HG03354 (cell line): ENCODE measurements around the gene CHD2.
A peak's percentile ranks its signal among the peaks of the same experiment; 100 is the strongest.
"Not testable (repeated sequence)": the region's sequence is repeated elsewhere in the genome, so short reads cannot be mapped to it uniquely, and the experiment has no call there.

Experiments
- ATAC-seq: cut with Tn5 transposase; IDR thresholded peaks from one replicate; pipeline ENCODE4 v1.9.1; 2021; ENCODE audit warnings: mild to moderate bottlenecking; ENCODE audit not compliant: unreplicated experiment, poor library complexity, severe bottlenecking

The CHD2 gene

DNA sequence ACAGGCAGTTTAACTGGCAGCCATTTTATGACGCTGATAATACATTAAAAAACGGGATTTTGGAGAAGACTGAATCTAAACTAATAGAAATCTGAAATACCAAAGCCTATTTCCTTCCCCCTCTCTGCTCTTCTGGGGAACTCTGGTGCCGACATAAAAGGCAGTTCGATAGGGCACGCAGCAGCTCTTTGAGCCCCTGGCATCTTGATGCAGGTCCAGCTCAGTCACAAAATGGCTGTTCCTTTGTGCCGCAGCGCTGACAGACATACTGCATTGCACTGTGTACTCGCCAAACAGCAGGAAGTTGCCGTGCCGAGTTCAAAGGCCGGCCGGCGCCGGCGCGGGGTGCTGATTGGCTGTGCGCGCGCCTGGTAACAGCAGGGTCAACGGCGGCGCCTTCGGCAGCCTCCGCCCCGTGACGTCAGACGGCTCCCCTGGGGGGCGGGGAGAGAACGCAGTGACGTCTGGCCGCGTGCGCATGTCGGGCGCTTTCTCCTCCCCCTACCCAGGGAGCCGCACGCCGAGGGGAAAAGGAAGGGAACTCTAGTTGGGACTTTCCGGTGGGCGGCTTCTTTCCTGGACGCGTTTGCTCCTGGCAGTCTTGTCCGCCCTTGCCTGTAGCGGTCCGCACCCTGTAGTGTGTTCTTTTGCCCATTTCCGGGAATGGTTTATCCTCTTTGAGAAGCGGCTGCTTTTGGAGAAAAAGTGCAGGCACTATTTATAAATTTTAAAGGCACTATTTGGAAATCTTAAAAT, 4.0 kb downstream of the CHD2 start:
- ATAC-seq: peak; percentile 80

DNA sequence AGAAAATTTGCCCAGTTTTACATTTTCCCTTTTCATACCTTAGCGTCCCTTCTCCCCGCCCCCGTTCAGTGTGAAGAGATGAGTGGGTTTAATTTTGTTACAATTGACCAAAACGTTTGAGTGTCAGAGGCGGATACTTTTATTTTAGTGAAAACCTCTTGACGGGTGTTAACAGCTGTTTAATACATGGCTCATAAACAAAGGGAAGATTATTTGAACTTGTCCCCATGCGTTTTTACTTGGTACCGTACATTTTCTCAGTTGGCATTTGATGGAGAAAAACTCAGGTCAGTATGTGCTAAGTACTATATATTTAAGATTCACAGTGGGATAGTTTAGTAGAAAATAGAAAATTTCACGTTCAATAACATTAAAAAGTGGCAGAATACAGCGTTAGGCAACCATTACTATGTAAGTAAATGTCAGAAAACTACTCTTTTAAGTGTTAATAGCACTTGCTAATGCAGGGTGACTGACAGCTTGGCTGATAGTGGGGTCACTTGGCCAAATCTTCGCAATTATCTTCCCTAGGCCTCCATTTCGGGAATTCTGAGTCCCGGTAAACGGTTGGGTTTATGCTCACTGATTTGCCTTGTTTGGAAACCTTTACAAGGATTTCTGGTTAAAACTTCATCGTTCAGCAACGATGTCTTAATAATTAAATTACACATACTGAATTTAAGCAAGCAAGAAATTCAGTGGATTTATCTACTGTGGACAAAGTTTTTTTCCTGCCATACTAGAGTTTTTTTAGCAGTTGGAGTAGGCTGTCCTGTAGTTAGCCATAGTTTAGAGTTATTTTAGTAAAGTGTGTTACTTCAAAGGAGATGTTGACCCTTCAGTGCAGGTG, 4.8 kb downstream of the CHD2 start:
- no peak for ATAC-seq

DNA sequence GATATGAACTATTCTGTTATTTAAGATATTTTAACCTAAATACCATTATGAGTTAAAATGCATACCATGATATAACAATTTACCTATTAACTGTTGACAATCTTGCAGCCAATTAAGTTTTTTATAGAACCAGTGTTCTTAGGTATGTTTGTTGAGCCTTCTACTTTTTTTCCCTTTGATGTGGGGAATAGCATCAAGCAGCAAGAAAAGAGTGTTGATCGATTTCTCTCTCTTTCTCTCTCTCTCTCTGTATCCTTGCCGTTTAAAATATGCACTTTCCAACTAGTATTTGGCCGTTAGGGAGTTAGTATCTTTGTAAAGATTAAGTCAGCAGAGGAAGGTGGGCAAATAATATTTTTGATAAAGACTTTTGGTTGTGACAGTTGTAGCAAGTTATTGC, 5.9 kb downstream of the CHD2 start:
- ATAC-seq: no peak

DNA sequence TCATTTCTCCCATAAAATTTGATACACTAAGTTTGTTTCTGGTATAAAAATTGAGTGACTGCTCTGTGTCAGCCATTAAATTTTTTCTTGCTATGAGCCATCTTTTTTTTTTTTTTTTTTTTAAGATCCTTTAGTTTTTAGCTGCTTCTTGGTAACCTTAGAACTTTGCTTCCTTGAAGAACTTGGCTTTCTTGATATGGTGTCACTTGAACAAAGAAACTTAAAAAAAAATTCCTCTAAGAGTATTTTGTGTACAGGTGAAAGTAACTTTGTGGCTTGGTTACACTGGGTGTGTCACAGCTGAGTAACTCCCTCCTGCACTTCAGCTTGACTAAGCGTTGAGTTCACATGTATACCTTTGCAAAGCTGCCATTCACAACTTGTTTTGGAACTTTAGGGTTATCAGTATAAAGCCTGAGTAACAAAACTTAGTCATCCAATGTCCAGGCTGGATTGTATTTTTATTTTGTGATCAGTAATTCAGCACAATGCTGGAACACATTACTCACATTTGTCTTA, 6.5 kb downstream of the CHD2 start:
- peak; percentile 28 for ATAC-seq

DNA sequence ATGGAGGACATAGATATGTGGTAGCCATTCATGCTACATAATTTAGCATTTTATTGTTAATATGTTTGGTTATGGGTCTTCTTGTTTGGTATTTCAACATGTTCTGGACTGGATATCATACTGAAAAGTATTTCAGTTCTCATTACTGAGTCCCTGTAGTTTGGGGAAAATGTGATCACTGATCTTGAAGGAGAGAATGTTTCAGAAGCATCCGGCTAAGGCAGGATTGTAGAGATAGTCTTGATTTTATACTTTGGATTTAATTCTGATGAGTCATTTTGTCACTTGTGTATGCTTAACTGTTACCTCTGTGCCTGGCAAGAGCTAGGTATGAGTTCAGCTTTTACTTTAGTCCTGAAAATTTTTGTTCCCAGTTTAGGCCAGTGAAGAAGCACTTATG, 7.1 kb downstream of the CHD2 start:
- no peak for ATAC-seq

DNA sequence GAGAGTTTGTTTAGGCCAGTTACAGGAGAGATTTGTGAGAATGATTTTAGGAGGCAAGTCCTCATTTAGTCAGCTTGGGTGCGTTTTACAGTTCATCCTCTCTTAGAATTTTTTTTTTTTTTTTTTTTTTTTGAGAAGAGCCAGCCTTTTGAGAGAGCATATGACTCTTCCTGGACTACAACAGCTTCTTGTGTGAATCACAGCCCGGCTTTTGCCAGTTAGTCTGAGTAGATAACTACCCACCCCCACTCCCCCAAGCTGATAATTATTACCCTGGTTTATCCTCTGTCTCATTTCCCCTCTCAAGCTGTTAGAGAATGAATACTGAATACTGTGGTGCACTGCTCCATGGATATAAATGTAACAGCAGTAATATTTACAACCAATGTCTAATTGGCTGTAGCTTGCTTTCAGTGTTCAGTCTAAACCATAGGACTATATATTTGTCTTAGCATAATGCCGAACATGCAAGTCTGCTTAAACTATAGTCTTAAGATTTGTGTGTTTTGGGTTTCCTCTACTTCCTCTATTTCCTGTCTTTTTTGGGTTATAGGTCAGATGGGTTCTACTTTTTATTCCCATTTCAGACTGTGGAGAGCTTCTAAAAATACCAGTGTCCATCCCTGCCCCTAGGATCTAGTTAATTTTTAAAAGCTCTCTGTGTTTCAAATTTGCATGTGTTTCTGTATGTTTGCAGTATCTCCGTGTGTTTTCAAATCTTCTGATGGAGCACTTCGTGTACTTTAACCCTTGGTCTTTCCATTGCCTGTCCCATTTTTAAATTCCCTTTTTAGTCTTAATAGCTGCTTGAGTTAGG, 8.0 kb downstream of the CHD2 start:
- ATAC-seq: peak; percentile 16

DNA sequence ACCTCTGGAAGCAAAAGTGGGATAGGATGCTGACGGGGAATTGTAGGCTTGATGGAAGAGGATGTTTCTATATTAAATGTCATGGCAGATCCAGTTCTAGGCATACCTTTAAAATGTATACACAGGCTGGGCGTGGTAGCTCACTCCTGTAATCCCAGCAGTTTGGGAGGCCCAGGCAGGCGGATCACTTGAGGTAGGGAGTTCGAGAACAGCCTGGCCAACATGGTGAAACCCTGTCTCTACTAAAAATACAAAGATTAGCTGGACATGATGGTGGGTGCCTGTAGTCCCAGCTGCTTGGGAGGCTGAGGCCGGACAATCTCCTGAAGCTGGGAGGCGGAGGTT, 8.6 kb downstream of the CHD2 start:
- ATAC-seq: no peak

- ATAC-seq: no peak
Measured at GRCh38 chr15:92909136-92909781, 9.1 kb downstream of the CHD2 start.

- ATAC-seq: no peak
Measured at GRCh38 chr15:92910451-92910850, 10.3 kb downstream of the CHD2 start.

- no peak for ATAC-seq
Measured at GRCh38 chr15:92914103-92914499, 14.0 kb downstream of the CHD2 start.

- ATAC-seq: peak; percentile 56
Measured at GRCh38 chr15:92914768-92915221, 14.7 kb downstream of the CHD2 start.

DNA sequence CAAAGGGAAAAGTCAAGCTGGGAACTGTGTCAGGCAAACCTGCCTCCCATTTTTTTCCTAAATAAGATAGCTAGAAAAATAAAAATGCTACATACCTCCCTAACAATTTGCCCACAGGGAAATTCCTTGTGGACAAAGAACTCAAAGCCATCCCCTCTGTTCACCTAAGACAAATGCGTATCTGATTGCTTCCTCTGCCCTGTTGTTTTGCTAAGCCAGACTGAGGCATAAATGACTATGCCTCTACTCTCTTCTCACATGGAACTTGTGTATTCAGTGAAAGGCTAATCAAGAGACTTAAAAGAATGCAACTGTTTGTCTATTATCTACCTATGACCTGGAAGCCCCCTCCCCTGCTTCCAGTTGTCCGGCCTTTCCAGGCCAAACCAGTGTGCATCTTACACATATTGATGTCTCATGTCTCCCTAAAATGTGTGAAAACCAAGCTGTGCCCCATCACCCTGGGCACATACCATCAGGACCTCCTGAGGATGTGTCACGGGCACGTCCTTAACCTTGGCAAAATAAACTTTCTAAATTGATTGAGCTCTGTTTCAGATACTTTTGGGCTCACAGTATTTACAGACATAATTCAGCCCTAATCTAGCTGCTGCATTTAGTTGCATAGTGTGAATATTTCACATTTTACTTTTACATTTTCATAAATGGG, 15.8 kb downstream of the CHD2 start:
- ATAC-seq: no peak

GRCh38 chr15:92917598-92918407, 17.7 kb downstream of the CHD2 start:
- peak; percentile 42 for ATAC-seq

DNA sequence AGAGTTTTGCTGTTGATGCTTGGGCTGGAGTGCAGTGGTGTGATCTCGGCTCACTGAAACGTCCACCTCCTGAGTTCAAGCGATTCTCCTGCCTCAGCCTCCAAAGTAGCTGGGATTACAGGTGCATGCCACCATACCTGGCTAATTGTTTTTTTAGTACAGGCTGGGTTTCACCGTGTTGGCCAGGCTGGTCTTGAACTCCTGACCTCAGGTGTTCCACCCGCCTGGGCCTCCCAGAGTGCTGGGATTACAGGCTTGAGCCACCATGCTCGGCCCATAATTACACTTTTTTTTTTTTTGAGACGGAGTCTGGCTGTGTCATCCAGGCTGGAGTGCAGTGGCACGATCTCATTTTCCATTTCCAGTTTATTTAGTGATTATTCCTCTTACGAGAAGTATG, 18.8 kb downstream of the CHD2 start:
- ATAC-seq: not testable (repeated sequence)

GRCh38 chr15:92920595-92921161, 20.6 kb downstream of the CHD2 start:
- no peak for ATAC-seq

DNA sequence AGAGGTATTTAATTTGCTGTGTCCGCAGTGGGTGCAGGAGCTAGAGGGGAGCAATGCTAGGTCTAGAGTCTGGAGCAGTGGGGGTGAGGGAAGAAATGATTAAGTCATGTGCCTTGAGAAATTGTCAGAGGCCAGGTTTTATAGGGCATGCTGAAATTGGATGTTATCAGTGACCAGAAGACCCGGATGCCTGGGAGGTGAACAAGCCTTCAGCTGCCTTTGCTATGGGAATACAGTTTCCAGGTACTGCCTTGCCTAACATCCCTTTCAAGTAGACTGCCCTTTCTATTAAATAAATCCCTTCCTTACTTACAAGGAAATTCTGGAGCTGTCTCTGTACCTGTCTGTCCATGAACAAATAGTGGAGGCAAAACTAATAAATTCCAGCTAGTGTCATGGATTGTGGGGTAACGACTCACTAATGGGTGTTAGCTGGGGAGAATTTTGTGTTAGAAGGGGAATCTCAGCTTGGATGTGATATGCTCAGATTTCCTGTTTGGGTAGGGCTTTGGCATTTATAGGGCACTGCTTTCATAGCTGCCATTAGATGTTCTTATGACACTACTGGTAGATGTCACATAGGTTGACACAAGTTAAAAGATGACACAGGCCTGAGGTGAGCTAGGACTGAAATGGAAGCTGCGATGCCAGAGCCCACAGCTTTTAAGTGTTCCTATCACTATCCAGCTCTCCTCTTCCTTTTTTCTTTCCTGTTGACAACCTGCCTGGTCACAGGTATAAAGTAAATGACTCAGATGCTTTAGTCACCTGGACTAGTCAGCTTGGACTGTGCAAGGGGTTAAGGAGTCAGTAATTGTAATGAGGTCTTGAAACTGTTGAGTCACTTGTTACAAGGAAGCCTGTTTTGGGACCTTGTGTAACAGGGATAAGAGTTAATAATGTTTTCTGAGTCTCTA, 21.3 kb downstream of the CHD2 start:
- ATAC-seq: no peak

- peak; percentile 52 for ATAC-seq
Measured at GRCh38 chr15:92922418-92923002, 22.4 kb downstream of the CHD2 start.
